Fibroblast of upper back skin (primary cell): ENCODE measurements around the gene SRRM2.
A peak's percentile ranks its signal among the peaks of the same experiment; 100 is the strongest.

Experiments
- DNase-seq: peaks from one replicate; pipeline ENCODE4 v3.0.0-alpha.2; 2013

The SRRM2 gene

GRCh38 chr16:2765462-2766404, 13.3 kb downstream of the SRRM2 start:
- DNase-seq: no peak

DNA sequence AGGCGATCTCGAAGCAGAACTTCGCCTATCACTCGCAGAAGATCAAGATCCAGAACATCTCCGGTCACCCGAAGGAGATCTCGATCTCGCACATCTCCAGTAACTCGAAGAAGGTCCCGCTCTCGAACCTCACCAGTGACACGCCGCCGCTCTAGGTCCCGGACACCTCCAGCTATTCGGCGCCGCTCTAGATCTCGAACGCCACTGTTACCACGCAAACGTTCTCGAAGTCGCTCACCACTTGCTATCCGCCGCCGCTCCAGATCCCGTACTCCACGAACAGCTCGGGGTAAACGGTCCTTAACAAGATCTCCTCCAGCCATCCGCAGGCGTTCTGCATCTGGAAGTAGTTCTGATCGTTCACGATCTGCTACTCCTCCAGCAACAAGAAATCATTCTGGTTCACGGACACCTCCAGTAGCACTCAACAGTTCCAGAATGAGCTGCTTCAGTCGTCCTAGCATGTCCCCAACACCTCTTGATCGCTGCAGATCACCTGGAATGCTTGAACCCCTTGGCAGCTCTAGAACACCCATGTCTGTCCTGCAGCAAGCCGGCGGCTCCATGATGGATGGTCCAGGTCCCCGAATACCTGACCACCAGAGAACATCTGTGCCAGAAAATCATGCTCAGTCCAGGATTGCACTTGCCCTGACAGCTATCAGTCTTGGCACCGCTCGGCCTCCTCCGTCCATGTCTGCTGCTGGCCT, 14.1 kb downstream of the SRRM2 start:
- DNase-seq: no peak

- DNase-seq: no peak
These were observed 14.8 kb downstream of the SRRM2 start for GRCh38 chr16:2767140-2767731.

DNA sequence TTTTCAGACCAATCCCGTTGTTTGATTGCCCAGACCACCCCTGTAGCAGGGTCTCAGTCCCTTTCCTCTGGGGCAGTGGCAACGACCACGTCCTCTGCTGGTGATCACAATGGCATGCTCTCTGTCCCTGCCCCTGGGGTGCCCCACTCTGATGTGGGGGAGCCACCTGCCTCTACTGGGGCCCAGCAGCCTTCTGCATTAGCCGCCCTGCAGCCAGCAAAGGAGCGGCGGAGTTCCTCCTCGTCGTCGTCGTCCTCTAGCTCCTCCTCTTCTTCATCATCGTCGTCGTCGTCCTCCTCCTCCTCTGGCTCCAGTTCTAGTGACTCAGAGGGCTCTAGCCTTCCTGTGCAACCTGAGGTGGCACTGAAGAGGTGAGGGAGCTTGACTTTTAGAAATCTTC, 15.5 kb downstream of the SRRM2 start:
- DNase-seq: no peak

GRCh38 chr16:2768403-2769089, 16.1 kb downstream of the SRRM2 start:
- DNase-seq: peak; percentile 24

DNA sequence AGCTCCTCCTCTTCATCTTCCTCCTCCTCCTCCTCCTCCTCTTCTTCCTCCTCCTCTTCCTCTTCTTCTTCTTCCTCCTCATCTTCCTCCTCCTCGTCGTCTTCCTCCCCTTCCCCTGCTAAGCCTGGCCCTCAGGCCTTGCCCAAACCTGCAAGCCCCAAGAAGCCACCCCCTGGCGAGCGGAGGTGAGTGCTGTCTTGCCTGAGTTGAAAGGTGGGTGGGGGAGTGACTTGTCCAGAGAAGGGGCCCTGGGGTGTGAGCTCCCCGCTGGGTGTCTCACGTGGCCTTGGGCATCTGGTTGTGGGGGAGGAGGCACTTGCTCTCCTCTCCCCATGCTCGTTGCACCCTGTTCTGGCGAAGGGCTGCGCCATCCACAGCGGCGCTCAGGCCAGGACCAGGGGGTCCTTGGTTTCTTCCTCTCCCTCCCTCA, 16.7 kb downstream of the SRRM2 start:
- no peak for DNase-seq

- DNase-seq: no peak
These were observed 17.2 kb downstream of the SRRM2 start for GRCh38 chr16:2769675-2770056.

DNA sequence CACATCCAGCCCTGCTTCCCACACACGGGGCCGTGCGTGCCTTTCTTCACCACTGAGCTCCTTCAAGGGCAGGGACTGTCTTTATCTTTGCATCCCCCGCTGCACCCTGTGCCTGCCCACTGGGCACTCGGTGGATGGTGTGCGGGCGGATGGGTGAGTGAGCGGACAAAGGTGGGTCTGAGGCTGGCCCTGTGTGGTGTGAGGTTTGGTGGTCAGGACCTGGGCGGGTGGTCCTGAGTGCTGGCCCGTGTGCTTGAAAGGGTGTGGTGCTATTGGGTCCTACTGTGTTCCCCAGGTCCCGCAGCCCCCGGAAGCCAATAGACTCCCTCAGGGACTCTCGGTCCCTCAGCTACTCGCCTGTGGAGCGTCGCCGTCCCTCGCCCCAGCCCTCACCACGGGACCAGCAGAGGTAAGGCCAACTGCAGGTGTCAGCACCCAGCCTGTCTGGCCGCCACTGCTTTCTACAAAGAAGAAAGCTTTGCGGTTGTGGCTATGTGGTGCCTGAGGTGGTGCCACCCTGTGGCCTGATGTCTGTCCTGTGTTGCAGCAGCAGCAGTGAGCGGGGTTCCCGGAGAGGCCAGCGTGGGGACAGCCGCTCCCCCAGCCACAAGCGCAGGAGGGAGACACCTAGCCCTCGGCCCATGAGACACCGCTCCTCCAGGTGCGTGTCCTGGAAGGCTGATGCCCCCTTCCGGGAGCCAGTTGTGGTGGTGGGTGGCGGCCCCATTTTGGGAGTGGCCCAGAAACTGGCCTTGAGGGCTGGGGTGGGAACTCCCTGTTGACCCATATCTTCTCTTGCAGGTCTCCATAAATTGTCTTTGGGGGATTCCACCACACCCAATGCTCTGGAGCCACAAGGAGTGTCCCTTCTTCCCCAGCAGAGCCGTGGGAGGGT, 17.9 kb downstream of the SRRM2 start:
- DNase-seq: no peak

GRCh38 chr16:2771496-2772402, 19.3 kb downstream of the SRRM2 start:
- no peak for DNase-seq

GRCh38 chr16:2773188-2773968, 20.9 kb downstream of the SRRM2 start:
- peak; percentile 18 for DNase-seq

- DNase-seq: no peak
These were observed 21.9 kb downstream of the SRRM2 start for GRCh38 chr16:2774161-2774891.

GRCh38 chr16:2775131-2775716, 22.8 kb downstream of the SRRM2 start:
- DNase-seq: no peak

GRCh38 chr16:2775765-2776499, 23.5 kb downstream of the SRRM2 start:
- no peak for DNase-seq

GRCh38 chr16:2776500-2777139, 24.2 kb downstream of the SRRM2 start:
- DNase-seq: no peak

GRCh38 chr16:2777231-2777902, 24.9 kb downstream of the SRRM2 start, which contains the start of gene ELOB:
Gene ELOB, minus strand, starts transcription at chr16:2777280. Its CDS starts 41 bp downstream, at chr16:2777239.
- DNase-seq: peak; percentile 80

GRCh38 chr16:2777903-2778629, 25.6 kb downstream of the SRRM2 start:
- DNase-seq: no peak
